Measurements from ENCODE around the gene GGA1.

Gene GGA1

DNA sequence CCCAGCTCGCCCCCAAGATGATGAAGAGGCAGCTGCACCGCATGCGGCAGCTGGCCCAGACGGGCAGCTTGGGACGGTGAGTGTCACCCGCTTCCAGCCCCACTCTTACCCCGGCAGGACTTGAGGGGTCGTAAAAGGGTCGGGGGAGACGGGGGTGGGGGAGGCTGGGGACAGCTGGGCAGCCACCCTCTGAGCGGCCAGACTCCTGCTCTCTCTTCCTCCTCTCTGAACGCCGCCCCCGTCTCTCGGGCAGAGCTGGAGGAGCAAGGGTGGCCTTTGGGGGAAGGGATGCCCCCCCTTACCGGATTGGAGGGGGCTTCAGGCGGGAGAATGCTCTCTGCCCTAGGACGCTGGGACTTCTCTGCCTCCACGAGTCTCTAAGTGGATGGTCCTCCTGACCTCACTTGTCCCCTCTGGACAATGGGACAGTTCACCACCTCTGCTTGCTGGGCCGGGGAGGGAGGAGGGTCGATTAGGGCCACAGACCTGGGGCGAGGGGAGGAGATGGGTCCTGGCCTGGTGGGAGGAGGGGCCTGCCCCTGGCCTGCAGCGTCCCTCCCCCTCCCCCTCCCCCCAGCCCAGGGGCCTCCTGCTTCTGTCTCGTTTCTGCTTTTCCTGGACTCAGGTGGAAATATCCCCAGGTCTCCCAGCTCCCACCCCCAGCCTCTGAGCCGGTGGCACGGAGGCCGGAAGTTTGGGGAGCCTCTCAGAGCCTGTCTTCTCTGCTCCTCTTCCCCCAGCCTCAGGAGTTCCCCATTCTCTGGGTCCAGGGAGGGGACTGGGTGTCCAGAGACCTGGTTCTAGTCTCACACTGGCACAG lies 31.3 kb downstream of the GGA1 start:
- TF ChIP-seq SPI1 (IDR thresholded peaks at IDR 0.05; ENCODE audit: low read depth, low read length) (peak; percentile 48; the same call in 1 of the 2 replicates), POLR2A (IDR thresholded peaks at IDR 0.05; ENCODE audit: low read depth, low read length) (no peak)
- DNase-seq (ENCODE audit: insufficient read length, low spot score), result no peak

DNA sequence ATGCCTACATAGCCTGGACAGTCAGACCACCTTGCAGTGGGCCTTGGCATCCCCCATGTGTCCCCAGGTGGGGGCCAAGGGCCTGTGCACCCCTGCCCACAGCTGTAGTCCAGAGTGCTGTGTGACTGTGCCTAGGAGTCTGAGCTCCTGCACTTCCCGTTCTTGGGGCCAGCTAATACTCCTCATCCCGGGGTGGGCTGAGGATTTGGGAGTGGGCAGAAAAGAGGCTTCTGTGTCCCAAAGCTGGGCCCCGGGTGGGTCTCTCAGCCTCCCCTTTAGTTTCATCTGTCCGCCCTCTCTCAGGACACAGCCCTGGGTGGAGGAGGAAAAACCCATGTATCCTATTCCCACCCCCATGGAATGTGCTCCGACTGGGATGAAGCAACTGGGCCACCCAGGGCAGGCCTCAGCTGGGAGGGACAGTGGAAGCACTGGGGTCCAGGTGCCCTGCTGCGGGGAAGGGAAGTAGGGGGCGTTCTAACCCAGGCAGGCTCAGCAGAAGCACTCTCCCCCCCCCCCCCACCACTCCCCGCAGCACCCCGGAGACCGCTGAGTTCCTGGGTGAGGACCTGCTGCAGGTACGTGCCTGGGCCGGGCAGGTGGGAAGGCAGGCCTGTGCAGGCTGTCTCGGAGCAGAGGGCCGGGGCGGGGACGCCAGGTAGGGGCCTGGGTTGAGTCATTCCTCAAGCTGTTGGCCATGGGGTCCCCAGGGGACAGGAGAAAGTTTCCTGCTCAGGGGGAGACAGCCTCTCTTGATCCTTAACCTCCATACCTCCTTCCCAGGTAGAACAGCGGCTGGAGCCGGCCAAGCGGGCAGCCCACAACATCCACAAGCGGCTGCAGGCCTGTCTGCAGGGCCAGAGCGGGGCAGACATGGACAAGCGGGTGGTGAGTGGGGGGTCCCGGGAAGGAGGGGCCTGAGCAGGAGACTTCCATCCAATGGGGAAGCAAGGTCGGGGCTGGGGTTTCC lies 32.2 kb downstream of the GGA1 start:
- no peak for FAIRE-seq
- no peak for TF ChIP-seq PAX5 (IDR thresholded peaks at IDR 0.05; ENCODE audit: insufficient read depth, low read length, severe bottlenecking)
- no peak for TF ChIP-seq TAF1 (IDR thresholded peaks at IDR 0.05; ENCODE audit: low read depth, low read length)
- TF ChIP-seq POLR2AphosphoS5 (IDR thresholded peaks at IDR 0.05; ENCODE audit: low read depth, low read length), result no peak
- no peak for TF ChIP-seq SPI1 (IDR thresholded peaks at IDR 0.05; ENCODE audit: low read depth, low read length)
- no peak for TF ChIP-seq POLR2A (IDR thresholded peaks at IDR 0.05; ENCODE audit: low read depth, low read length)
- no peak for TF ChIP-seq POU2F2 (IDR thresholded peaks at IDR 0.05; ENCODE audit: low read depth, low read length)
- no peak for DNase-seq (ENCODE audit: insufficient read length, low spot score)

More for the DNA sequence above, 31.3 kb downstream of the GGA1 start:
- FAIRE-seq, result no peak

DNA sequence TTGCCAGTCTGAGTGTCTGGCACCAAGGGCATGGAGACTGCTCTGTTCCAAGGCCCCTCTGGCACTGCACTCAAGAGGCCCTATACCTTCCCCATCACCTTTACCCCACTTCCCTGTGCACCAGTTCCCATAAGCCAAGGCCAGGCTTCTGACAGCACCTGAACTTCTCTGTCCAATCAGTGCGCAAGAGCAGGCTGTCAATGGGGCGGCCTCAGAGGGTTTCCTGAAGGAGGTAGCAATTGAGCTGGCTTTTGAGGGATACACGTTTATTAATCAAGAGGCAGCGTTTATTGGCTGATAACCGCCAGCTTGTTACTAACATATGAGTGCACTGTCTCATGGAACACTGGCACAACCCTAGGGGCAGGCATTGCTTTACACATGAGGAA lies 32.9 kb downstream of the GGA1 start:
- FAIRE-seq, result no peak
- TF ChIP-seq PAX5 (IDR thresholded peaks at IDR 0.05; ENCODE audit: insufficient read depth, low read length, severe bottlenecking) (no peak), POLR2A (IDR thresholded peaks at IDR 0.05; ENCODE audit: low read depth, low read length) (no peak), TAF1 (IDR thresholded peaks at IDR 0.05; ENCODE audit: low read depth, low read length) (no peak), SPI1 (IDR thresholded peaks at IDR 0.05; ENCODE audit: low read depth, low read length) (no peak)
- DNase-seq (ENCODE audit: insufficient read length, low spot score), result no peak

DNA sequence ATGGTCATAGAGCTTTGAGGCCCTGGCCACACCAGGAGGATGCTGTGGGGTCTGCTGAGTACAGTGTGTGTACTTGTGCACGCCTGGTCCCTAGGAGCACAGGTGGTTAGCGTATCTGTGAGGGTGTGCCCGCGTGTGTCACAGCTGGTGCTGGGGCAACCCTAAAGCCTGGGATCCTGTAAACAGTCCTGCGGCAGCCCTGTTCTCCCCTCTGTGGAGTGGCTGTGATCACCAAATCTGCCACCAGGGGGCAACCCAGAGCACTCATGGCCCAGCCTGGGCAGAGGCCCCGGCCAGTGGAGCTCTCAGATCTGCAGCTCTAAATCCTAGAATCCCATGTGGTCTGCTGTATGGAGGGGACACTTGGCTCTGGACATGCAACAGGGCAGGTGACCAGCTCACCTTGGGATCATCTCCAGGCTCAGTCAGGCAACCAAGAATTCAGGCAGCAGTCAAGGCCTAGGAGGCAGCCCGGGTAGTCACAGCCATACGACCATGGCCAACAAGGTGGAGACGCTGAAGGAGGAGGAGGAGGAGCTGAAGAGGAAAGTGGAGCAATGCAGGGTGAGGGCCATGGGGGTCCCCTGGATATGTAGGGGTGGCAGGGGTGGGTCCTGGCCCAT lies 34.7 kb downstream of the GGA1 start:
- FAIRE-seq (peak; percentile 81), DNase-seq (ENCODE audit: insufficient read length, low spot score) (peak; percentile 87)
- TF ChIP-seq PAX5 (IDR thresholded peaks at IDR 0.05; ENCODE audit: insufficient read depth, low read length, severe bottlenecking) (no peak), SPI1 (IDR thresholded peaks at IDR 0.05; ENCODE audit: low read depth, low read length) (no peak), POU2F2 (IDR thresholded peaks at IDR 0.05; ENCODE audit: low read depth, low read length) (no peak), POLR2AphosphoS5 (IDR thresholded peaks at IDR 0.05; ENCODE audit: low read depth, low read length) (no peak)

DNA sequence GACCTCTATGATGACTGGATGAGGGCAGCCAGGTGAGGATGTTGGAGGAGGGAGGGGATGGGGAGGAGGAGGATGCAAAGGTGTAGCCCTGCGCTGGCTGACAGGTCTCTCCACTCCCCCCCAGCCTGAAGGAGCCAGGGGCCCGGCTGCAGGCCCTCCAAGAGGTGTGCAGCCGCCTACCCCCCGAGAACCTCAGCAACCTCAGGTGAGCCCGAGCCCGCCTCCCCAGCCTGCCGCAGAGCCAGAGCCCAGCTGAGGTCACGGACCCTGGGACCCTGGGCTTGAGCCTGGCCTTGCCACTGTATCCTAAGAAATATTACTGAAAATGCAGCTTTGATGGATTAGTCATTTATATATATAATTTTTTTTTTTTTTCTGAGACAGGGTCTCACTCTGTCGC lies 38.7 kb downstream of the GGA1 start:
- no peak for DNase-seq (ENCODE audit: insufficient read length, low spot score)
- no peak for FAIRE-seq
- no peak for TF ChIP-seq TAF1 (IDR thresholded peaks at IDR 0.05; ENCODE audit: low read depth, low read length)
- no peak for TF ChIP-seq SPI1 (IDR thresholded peaks at IDR 0.05; ENCODE audit: low read depth, low read length)
- TF ChIP-seq PAX5 (IDR thresholded peaks at IDR 0.05; ENCODE audit: insufficient read depth, low read length, severe bottlenecking), result no peak
- no peak for TF ChIP-seq POU2F2 (IDR thresholded peaks at IDR 0.05; ENCODE audit: low read depth, low read length)
- no peak for TF ChIP-seq POLR2AphosphoS5 (IDR thresholded peaks at IDR 0.05; ENCODE audit: low read depth, low read length)
- TF ChIP-seq POLR2A (IDR thresholded peaks at IDR 0.05; ENCODE audit: low read depth, low read length), result no peak

DNA sequence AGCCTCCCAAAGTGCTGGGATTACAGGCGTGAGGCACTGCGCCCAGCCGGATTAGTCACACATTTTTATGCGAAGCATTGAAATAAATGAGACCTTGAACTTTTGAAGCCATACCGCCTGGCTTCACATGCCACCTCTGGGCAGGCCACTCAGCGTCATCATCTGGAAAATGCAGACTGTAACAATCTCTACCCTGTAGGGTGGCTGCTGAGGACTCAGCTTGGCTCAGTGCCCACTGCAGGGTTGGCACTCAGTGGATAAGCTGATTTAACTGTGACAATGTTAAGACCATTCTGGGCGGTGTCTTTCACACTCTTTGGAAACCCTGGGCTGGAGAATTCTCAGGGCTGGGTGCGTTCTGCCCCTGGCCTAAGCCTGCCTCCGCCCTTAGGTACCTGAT lies 39.3 kb downstream of the GGA1 start:
- FAIRE-seq (no peak), DNase-seq (ENCODE audit: insufficient read length, low spot score) (no peak)
- TF ChIP-seq POU2F2 (IDR thresholded peaks at IDR 0.05; ENCODE audit: low read depth, low read length), result no peak
- no peak for TF ChIP-seq POLR2AphosphoS5 (IDR thresholded peaks at IDR 0.05; ENCODE audit: low read depth, low read length)
- no peak for TF ChIP-seq POLR2A (IDR thresholded peaks at IDR 0.05; ENCODE audit: low read depth, low read length)
- no peak for TF ChIP-seq SPI1 (IDR thresholded peaks at IDR 0.05; ENCODE audit: low read depth, low read length)
- no peak for TF ChIP-seq TAF1 (IDR thresholded peaks at IDR 0.05; ENCODE audit: low read depth, low read length)
- no peak for TF ChIP-seq PAX5 (IDR thresholded peaks at IDR 0.05; ENCODE audit: insufficient read depth, low read length, severe bottlenecking)

DNA sequence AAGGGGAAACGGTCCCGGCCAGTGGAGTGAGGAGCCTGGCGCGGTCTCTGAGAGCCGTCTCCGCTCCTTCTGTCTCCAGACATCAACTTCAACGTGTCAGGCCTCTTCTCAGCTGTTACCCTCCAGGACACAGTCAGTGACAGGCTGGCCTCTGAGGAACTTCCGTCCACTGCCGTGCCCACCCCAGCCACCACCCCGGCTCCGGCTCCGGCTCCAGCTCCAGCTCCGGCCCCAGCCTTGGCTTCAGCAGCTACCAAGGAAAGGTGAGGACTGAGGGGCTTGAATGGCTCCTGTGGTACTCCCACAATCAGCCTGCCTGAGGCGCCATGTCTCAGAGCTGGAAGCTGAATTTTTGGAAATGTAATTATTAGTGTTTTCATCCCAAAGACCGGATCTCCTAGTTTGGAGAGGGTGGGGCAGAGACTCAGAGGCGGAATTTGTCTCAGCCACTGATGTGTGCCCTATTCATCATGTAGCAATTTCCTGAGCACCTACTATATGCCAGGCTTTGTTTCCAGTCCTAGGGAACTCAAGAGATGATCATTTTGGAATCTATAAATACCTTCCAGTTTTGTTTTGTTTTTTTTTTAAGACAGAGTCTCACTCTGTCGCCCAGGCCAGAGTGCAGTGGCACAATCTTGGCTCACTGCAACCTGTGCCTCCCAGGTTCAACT lies 42.0 kb downstream of the GGA1 start:
- TF ChIP-seq POLR2A (IDR thresholded peaks at IDR 0.05; ENCODE audit: low read depth, low read length) (no peak), PAX5 (IDR thresholded peaks at IDR 0.05; ENCODE audit: insufficient read depth, low read length, severe bottlenecking) (no peak), TAF1 (IDR thresholded peaks at IDR 0.05; ENCODE audit: low read depth, low read length) (no peak), SPI1 (IDR thresholded peaks at IDR 0.05; ENCODE audit: low read depth, low read length) (no peak), POU2F2 (IDR thresholded peaks at IDR 0.05; ENCODE audit: low read depth, low read length) (no peak), POLR2AphosphoS5 (IDR thresholded peaks at IDR 0.05; ENCODE audit: low read depth, low read length) (no peak)
- DNase-seq (ENCODE audit: insufficient read length, low spot score), result no peak
- no peak for FAIRE-seq

DNA sequence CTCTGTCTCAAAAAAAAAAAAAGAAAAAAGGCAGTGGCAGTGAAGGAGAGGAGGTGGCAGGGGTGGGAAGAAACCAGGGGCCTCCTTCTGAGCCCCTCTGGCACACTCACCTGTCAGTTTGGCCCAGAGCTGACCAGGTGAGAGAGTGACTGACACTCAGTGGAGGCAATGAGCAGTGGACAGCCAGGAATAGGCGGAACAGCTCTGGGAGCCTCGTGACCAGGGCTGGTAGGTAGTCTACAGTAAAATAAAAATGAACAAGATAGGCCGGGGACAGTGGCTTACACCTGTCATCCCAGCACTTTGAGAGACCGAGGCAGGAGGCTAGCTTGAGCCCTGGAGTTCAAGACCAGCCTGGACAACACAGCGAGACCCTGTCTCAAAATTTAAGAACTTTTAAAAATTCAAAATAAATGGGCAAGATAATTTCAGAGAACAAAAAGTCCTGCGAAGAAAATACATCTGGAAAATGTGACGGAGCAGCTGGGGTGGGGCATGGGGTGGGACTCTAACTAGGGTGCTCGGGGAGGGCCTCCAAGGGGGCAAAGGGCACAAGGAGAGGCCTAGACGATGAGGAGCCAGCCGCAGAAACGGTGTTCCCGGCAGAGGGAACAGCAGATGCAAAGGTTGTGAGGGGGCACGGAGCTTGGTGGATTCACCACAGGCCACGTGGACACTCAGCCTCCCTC lies 46.1 kb downstream of the GGA1 start:
- DNase-seq (ENCODE audit: insufficient read length, low spot score), result no peak
- no peak for FAIRE-seq
- no peak for TF ChIP-seq POLR2AphosphoS5 (IDR thresholded peaks at IDR 0.05; ENCODE audit: low read depth, low read length)
- no peak for TF ChIP-seq TAF1 (IDR thresholded peaks at IDR 0.05; ENCODE audit: low read depth, low read length)
- TF ChIP-seq POU2F2 (IDR thresholded peaks at IDR 0.05; ENCODE audit: low read depth, low read length), result no peak
- TF ChIP-seq POLR2A (IDR thresholded peaks at IDR 0.05; ENCODE audit: low read depth, low read length), result no peak
- TF ChIP-seq SPI1 (IDR thresholded peaks at IDR 0.05; ENCODE audit: low read depth, low read length), result no peak
- no peak for TF ChIP-seq PAX5 (IDR thresholded peaks at IDR 0.05; ENCODE audit: insufficient read depth, low read length, severe bottlenecking)
